ENCODE measurements around the gene C10orf143.
A peak's percentile ranks its signal among the peaks of the same experiment; 100 is the strongest.
"Not testable (repeated sequence)": the region's sequence is repeated elsewhere in the genome, so short reads cannot be mapped to it uniquely, and the experiment has no call there.

C10orf143 gene

DNA sequence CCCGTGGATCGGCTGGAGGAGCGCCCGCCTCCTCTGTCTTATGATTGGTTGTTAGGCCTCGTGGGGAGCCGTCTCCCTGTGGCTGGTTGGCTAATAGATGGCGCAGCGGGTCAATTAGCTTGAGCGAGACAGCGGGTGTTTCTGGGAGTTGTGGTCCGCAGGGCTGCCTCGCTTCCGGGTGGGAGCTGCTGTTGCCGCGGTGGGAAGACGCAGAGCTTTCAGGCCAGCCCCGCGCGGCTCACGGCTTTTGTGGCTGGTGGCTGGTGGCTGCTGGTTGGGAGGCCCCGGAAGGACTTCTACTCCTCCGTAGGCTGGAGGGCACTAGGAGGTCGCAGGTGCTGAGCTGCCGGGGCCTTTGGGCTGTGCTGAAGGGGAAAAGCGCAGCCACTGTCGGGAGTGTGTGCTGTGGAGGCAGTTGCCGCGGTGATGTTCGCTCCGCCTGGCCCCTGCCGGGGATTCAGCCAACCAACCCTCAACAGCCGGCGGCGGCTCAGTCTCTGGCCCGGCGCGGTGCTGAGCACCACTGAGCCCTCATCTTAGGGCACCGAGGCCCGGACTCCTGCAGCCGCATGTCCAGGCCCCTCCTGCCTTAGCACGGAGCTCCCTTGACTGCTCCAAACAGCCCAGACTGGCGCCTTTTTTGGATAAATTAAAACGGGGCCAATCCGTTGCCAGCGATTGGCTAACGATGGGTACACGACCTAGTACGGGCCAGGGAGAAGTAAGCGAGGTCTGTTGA is 652 bp upstream of the C10orf143 start:
- peak; percentile 91 for DNase-seq (ENCODE audit: low read depth)

DNA sequence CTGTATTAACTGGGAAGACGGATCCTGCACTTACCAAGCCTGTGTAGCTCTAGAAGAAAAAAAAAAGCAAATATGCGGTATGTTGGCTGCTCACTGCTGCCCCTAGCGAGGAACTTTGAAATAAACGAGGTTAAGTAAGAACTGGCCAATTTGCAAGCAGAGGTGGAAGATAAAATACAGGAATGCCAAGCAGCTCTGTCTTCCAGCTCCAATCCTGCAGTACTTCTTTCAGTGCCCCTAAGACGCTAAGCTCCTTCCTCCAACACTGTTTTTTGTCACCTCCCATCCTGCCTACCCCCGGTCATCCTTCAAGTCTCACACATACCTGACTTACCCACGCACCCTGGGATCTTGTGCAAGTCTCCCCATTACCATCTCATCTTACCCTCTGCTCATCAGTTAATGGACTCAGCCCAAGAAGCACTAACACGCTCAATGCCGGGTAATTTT is 809 bp downstream of the C10orf143 start:
- DNase-seq (ENCODE audit: low read depth) = peak; percentile 58

DNA sequence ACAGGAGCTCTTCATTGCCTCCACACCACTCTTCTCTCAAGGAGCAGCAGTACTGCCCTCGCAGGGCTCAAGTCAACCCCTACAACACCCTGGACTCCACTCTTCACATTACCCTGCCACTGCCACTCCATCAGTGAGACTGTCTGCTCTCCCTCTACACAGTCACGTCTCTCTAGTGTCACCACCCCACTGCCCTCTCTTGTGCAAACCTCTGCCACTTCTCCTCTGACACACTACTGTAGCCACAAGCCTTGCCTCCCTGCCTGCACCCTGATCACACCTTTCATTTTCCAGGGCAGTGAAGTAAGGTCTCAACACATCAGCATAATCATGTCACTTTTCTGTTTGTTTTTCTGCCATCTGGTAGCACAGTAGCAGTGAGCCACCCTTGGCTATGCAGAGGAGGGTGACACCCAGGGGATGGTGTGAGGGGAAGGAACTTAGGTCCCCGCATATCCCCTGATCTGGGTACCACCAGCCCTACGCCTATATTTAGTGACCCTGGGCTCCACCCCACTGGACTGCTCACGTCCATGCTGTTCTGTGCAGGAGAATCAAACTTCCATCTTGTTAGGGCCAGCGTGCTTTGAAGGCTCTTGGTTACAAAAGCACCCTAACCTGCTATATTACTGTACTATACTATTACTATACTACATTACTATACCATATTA is 1.6 kb downstream of the C10orf143 start:
- no peak for DNase-seq (ENCODE audit: low read depth)

DNA sequence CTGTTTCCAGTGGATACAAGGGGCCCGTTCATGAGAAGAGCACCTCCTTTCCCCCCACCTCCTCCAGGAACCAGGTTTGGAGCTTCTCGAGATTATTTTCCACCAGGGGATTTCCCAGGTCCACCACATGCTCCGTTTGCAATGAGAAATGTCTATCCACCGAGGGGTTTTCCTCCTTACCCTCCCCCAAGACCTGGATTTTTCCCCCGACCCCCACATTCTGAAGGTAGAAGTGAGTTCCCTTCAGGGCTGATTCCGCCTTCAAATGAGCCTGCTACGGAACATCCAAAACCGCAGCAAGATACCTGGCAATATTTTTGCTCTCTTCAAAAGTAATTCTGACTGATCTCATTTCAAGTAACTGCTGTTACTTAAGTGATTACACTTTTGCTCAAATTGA is 2.5 kb downstream of the C10orf143 start:
- not testable (repeated sequence) for DNase-seq (ENCODE audit: low read depth)

DNA sequence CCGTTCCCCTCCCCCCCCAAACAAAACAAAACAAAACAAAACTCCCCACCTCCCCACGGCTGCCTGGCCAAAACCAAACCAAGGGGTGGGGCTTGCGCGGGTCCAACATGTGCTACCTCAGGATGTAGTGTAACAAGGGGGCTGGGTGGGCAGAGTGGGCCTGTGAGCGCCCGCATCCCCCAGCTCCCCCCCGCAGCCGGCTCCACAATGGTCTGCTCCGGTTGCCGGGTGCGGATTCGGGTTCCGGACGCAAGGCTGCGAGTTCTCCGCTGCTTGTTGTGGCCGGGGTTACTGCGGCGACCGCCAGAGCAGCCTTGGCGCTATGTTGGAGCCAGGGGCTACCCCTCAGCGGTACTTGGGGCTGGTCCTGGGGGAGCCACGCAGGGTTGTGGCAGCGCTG is 4.9 kb downstream of the C10orf143 start:
- no peak for DNase-seq (ENCODE audit: low read depth)

DNA sequence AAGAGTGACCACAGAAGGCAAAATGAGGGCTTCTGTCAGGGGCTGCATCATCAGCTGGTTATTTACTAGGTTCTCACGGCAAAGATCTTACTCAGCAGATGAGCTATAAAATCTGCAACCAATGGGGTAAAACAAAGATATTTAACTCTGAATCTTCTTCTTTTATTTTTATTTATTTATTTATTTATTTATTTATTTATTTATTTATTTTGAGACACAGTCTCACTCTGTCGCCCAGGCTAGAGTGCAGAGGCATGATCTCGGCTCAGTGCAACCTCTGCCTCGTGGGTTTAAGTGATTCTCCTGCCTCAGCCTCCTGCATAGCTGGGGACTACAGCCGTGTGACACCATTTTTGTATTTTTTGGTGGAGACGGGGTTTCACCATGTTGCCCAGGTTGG is 11.3 kb downstream of the C10orf143 start:
- no peak for DNase-seq (ENCODE audit: low read depth)

DNA sequence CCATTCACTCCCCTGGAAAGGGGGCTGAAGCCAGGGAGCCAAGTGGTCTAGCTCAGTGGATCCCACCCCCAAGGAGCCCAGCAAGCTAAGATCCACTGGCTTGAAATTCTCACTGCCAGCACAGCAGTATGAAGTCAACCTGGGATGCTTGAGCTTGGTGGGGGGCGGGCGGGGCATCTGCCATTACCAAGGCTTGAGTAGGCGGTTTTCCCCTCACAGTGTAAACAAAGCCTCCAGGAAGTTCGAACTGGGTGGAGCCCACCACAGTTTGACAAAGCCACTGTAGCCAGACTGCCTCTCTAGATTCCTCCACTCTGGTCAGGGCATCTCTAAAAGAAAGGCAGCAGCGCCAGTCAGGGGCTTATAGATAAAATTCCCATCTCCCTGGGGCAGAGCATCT is 20.1 kb downstream of the C10orf143 start:
- not testable (repeated sequence) for DNase-seq (ENCODE audit: low read depth)

DNA sequence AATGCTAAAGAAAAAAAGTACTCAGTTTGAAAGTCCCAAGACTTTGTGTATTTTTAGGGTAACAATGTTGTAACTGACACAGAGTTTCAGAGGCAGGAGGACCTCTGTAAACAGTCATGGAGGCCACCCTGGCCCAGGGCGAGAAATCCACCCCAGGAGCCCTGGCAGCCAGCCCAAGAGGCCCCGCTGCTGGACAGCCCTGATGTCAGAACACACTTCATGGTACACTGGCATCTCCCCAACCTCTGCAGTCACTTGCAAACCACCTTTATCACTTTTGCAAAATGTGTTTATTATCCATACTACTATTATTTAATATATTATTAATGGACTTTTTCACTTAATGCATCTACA is 30.2 kb downstream of the C10orf143 start:
- DNase-seq (ENCODE audit: low read depth) = no peak

DNA sequence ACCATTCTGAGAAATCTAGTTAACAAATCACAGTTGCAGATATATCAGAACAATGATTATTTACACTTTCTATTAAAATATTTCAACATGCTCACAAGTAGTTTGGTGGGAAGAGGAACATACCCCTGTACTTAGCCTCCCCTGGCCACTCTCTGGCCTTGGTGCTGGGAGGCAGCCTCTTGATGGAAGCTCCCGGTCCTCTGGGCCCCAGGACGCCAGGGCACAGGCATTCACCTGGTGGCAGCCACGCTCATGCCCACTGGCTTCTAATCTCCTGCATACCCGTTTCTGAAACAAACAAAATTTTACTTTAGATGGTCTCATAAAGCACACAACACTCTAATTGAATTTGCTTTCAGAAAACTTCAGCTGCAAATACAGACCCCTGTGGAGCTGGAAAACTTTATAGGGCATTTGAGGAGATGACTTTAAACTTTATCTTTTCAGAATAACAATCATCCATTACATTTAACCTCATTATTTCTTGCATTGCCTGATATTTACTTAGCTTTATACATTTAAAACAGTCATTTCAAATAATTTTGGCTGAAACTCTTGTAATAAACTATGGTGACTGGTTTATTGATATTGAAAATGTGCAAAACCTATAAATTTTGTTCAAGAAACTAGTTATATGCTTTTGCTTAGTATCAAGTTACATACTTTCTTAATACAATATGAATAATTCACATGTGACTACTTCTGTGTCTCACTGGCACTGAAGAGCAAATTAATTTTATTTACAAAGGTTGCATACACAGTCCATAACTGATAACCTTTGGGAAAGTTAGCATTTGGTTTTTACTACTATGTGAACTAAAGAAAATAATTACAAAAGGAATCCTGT is 30.8 kb downstream of the C10orf143 start:
- no peak for DNase-seq (ENCODE audit: low read depth)

DNA sequence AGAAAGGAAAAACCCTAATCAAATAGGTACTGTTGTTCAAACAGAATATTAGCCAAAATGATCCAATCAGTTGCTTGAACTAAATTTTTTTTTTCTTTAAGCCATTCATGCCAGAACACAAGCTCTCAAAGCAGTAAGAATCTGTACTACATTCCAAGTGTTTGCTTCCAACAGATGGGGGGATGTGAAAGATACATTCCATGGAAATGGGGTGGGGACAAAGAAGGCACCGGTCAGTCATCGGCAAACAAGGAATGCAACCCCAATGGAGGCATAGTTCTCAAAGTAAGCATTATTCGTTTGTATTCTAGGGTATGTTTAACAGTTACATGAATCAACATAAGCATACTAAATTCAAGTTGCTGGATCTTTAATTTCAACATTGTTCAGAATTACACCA is 32.5 kb downstream of the C10orf143 start:
- DNase-seq (ENCODE audit: low read depth) = no peak

DNA sequence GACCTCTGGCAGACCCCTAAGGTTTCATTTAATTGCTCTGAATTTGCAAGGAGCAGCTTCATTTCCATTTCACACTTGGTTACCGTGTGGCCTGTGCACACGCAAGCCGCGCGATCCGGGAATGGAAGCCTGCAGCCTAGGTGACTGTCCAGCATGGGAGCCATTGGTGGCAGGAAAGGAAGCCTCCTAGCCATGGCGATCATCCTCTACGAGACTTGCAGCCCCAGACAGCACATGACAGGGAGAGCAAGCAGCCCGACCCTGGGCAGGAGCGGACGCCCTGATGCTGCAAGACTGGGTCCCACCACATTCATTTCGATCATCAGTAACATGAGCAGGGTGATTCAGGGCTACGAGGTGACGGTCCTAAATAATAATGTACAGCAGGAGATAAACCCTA is 33.9 kb downstream of the C10orf143 start:
- no peak for DNase-seq (ENCODE audit: low read depth)

DNA sequence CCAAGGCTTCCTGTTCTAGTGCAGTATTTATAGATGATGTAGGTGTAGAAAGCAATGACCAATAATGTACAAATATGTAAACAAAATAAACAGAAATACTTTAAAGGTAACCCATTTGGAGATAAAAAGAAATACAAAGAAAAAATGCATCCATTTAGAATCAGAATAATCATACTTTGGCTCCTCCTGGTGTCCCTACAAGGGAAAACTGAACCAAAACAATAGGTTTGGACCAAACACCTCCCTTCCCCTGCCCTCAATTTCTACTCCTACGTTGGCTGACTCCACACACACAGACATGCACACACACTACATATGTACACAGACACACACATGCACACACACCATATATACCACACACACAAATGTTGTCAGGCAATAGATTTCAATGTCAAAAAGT is 36.0 kb downstream of the C10orf143 start:
- DNase-seq (ENCODE audit: low read depth) = no peak

DNA sequence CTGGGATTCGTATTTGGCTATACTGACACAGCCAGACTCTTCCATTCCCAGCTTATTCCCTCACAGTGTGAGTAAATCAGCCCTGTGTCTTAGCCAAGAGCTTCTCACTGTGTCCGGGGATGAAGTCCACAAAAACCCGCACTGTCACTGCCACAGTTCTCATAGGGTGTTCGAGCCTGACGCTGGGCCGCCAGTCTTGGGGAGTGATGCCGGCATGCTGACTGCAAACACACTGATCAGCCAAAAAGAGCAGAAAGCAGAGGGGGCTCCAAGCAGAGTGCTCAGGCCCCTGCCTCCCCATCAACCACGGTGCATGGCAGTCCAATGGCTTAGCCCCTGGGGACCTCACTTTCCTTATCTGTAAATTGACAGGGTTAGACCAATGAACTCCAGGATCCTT is 36.7 kb downstream of the C10orf143 start:
- DNase-seq (ENCODE audit: low read depth) = no peak

DNA sequence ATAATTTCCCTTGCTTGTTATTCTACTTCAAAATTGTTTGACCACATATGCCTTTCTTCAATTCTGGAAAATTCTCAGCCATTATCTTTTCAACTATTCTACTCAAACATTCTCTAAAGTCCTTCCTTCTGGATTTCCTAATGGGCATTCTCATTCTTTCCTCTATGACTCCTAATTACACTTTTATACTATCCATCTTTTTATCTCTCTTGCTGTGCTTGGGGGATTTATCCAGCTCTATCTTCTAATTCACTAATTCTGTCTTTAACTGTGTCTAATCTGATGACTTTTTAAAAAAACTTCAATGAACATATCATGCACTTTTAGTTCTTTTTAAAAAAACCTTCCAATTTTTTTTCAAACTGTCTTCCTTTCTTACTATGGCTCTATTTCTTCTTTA is 38.4 kb downstream of the C10orf143 start:
- DNase-seq (ENCODE audit: low read depth) = no peak

DNA sequence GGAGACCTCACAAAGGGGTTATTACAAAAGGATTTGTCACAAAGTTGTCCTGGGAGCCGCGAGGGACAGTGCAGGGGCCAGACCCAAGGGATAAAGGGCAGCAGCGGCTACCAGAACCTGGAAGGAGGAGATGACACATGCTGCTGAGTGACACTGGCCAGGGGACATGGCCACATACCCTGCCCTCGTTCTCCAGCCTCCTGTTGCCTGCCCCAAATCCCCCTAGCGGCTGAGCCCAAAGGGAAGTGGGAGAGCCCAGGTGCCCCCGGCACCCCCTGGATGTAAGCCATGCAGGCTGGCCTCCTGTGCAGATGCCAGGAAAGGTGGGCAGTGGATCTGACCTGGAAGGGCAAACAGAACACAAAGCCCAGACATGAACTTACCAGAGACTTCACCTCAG is 42.7 kb downstream of the C10orf143 start:
- no peak for DNase-seq (ENCODE audit: low read depth)

DNA sequence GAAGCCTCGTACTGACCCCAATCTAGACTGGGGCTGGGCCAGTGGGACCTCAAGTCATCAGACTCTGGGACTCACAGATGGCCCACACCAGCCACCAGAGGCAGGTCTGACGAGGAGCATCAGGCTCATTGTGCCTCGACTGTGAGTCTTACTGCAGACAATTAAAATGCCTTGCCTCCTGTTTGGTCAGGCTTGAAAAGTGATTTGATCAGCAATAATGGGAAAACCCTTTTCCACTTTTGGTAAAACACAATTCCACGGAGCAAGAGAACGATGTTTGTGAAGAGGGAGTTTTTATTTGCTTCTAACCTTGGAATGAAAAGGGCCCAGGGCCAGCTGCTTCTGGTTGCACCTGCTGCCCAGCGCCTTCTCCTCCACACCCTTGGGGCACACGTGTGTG is 43.9 kb downstream of the C10orf143 start:
- DNase-seq (ENCODE audit: low read depth) = no peak

DNA sequence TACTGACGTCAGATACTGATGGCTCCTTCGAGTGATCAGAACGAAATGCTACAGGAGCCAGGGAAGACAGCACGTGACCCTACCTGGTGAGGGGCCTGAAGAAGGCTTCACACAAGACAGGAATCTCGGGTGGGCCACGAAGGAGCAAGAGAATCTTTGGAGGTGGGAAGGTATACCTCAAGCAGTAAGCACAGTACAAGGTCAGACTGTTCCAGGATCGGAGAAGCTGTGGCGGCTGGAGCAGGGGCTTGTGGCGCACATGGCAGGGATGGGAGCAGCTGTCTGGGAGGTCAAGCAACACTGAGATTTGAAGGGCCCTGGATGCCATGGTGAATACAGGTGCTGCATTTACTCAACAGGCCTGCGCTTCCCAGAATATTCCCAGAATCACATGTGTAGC is 45.4 kb downstream of the C10orf143 start:
- no peak for DNase-seq (ENCODE audit: low read depth)

DNA sequence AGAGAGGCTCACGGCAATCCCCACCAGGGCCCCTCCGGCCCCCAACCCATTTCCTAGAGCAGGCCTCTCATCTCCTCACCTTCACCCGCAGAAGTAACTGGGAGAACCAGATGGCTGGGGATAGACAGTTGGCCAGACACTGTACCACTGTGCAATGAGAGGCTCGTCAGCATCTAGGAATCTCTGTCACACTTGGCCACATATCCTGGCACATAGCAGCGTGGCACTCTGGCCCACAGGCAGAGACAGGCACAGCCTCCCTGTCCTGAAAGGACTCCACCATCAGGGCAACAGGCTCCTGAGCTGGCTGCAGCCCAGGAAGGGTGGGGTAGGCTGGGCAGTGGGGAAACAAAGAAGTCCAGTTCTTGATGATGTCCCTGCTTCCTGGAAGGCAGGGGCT is 45.8 kb downstream of the C10orf143 start:
- DNase-seq (ENCODE audit: low read depth) = no peak

DNA sequence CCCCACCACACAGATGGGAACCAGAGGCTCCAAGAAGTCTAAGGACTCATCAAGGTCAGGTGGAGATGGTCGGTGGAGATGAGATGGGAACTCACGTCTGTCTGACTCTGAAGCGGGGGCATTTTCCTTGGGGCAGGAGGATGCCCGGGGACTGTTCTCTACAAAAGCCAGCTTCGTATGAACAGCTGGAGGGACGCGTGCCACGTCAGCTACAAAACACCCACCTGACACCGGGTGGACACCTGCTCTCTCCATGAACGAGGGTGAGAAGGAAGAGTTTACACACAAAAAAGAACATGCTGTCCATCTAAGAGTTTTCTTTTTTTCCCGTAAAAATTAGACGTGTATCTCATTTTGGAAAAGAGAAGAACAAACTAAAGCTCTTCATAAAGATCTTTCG is 47.7 kb downstream of the C10orf143 start:
- no peak for DNase-seq (ENCODE audit: low read depth)

DNA sequence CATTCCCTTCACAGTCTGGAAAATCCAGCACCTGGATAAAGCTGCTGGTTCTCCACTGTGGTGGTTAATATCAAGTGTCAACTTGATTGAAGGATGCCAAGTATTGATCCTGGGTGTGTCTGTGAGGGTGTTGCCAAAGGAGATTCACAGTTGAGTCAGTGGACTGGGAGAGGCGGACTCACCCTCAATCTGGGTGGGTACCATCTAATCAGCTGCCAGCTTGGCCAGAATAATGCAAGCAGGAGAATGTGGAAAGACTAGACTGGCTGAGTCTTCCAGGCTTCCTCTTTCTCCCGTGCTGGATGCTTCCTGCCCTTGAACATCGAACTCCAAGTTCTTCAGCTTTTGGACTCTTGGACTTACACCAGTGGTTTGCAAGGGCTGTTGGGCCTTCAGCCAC is 48.4 kb downstream of the C10orf143 start:
- no peak for DNase-seq (ENCODE audit: low read depth)

DNA sequence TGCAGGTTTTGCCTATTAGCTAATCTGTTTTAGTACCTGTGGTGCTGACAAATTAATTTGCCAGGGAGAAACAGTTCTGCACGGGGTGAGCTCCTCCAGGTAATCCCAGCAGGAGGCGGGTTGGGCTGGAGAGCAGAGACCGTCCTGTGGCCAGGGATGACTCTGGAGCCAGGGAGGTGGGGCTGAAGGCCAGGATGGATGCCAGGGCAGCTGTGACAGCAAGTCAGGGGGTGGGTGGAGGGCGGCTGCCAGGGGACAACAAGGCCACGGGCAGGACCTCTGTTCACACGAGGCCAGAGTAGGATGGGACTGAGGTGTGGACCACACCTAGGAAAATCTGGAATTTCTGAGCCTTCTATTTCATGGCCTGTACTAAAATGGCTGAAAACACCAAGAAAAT is 48.9 kb downstream of the C10orf143 start:
- DNase-seq (ENCODE audit: low read depth) = no peak

DNA sequence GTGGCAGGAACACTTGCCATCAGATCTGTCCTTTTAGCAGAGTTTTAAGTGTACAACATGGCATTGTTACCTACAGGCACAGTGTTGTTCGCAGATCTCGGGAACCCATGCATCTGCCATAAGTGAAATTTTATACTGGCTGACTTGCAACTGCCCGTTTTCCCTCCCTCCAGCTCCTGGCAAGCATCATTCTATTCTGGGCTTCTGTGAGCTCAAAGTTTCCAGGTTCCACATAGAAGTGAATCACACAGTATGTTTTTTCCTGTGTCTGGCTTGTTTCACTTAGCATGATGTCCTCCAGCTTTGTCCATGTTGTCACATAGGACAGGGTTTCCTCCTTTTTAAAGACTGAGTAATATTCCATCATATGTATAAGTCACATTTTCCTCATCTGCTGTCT is 56.6 kb downstream of the C10orf143 start:
- DNase-seq (ENCODE audit: low read depth) = no peak

DNA sequence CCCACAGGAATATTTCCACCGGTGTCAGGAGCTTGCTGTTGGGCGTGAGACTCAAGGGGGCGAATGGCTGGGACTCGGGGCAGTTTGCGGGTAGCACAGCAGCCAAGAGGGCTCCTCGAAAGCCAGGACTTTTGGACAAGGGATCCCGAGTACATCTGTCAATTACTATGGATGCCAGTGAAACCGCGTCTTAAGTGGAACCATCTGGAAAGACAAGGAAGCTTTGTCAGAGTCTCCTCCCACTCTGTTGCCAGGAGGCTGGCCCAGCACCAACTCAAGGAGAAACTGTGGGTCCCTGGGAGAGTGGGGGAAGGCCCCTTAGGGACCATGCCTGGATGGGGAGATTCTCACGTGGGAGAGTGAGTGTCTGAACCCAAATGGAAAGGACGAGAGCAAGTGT is 57.1 kb downstream of the C10orf143 start:
- DNase-seq (ENCODE audit: low read depth) = no peak

All from activated T-cell treated with anti-CD3 and anti-CD28 coated beads for 24 hours (primary cell).